Ovary (tissue), 3 donors: Measurements from ENCODE around the gene CCDC198.

Experiments
- CTCF ChIP-seq, 3 donors: fragments of 450-650 bp in 2 of 3; fragments of 200-600 bp in 1 of 3; IDR thresholded peaks; one replicate each; pipeline versions ENCODE4 v1.5.1 to v1.8.0; 2016 to 2022; ENCODE audit warnings: antibody characterized with exemption in 3 of 3, mild to moderate bottlenecking in 1 of 3
- EP300 ChIP-seq: sonication (generic); formaldehyde crosslinking; IDR thresholded peaks from one replicate; pipeline ENCODE4 v1.6.1; 2017; ENCODE audit warnings: antibody characterized with exemption
- POLR2A ChIP-seq: fragments of 450-650 bp; IDR thresholded peaks from one replicate; pipeline ENCODE4 v1.6.1; 2017; ENCODE audit warnings: antibody characterized with exemption, mild to moderate bottlenecking, moderate library complexity
- donor health status: DM: no; HTN: no; CAD: no.

- no peak for TF ChIP-seq POLR2A
- no peak for TF ChIP-seq CTCF (IDR thresholded peaks at IDR 0.05)
- no peak for TF ChIP-seq EP300
Observed at GRCh38 chr14:57498659-57499058, 5.0 kb upstream of the CCDC198 start.
